ES-I3 (cell line): ENCODE measurements around the gene PARP8.

Experiments used
- H3K36me3 ChIP-seq: 2 replicates; pipeline ENCODE4 v1.6.1; 2013; ENCODE audit warnings: mild to moderate bottlenecking, low read length, control low read depth, moderate library complexity; ENCODE audit not compliant: insufficient read depth
- H3K4me1 ChIP-seq: 2 replicates; pipeline ENCODE4 v1.6.1; 2013; ENCODE audit warnings: mild to moderate bottlenecking, control low read depth, low read length; ENCODE audit not compliant: insufficient read depth
- H3K9ac ChIP-seq: 2 replicates; pipeline ENCODE4 v1.6.1; 2013; ENCODE audit warnings: low read depth, mild to moderate bottlenecking, low read length, moderate library complexity
- H3K9me3 ChIP-seq: 2 replicates; pipeline ENCODE4 v1.6.1; 2013; ENCODE audit warnings: mild to moderate bottlenecking, low read length, moderate library complexity; ENCODE audit not compliant: control insufficient read depth, insufficient read depth

PARP8 gene

GRCh38 chr5:50726475-50727148 lies 60.2 kb downstream of the PARP8 start:
- Histone ChIP-seq H3K4me1 (no peaks in the 10 kb centered on the region), H3K36me3 (no peaks in the 10 kb centered on the region), H3K9ac (no peak overlapping the region), H3K9me3 (no peaks in the 10 kb centered on the region)

DNA sequence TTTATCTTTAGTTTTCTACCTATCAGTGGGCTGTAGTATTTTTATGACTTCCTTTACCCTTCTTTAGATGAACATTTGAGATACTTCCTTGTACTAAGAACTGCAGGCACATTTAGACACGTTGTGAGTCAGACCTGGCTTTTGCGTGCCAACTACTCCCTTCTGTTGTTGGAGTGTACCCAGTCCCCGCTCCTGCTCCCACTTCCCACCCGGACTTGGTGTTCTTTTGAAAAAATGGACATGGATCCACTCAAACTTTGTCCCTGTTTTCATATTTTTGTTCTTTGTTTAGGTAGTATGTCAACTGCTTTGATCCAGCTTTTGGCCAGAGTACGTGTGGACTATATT lies 60.7 kb downstream of the PARP8 start:
- Histone ChIP-seq H3K9me3 (no peaks in the 10 kb centered on the region), H3K4me1 (no peaks in the 10 kb centered on the region), H3K9ac (no peak overlapping the region), H3K36me3 (no peaks in the 10 kb centered on the region)

- no peak overlapping the region for H3K9ac ChIP-seq
- no peaks in the 10 kb centered on the region for H3K9me3 ChIP-seq
- H3K4me1 ChIP-seq, result no peaks in the 10 kb centered on the region
- no peaks in the 10 kb centered on the region for H3K36me3 ChIP-seq
Observed at GRCh38 chr5:50727845-50728244, 61.4 kb downstream of the PARP8 start.

- Histone ChIP-seq H3K9me3 (no peaks in the 10 kb centered on the region), H3K4me1 (no peaks in the 10 kb centered on the region), H3K9ac (no peak overlapping the region), H3K36me3 (no peaks in the 10 kb centered on the region)
Observed at GRCh38 chr5:50730336-50730735, 63.9 kb downstream of the PARP8 start.

GRCh38 chr5:50730841-50731240 lies 64.4 kb downstream of the PARP8 start:
- Histone ChIP-seq H3K9ac (no peak overlapping the region), H3K36me3 (no peaks in the 10 kb centered on the region), H3K9me3 (no peaks in the 10 kb centered on the region), H3K4me1 (no peaks in the 10 kb centered on the region)

GRCh38 chr5:50733741-50734140 lies 67.3 kb downstream of the PARP8 start:
- H3K9ac ChIP-seq, result no peak overlapping the region
- H3K9me3 ChIP-seq, result no peaks in the 10 kb centered on the region
- H3K4me1 ChIP-seq, result no peaks in the 10 kb centered on the region
- H3K36me3 ChIP-seq, result no peaks in the 10 kb centered on the region

DNA sequence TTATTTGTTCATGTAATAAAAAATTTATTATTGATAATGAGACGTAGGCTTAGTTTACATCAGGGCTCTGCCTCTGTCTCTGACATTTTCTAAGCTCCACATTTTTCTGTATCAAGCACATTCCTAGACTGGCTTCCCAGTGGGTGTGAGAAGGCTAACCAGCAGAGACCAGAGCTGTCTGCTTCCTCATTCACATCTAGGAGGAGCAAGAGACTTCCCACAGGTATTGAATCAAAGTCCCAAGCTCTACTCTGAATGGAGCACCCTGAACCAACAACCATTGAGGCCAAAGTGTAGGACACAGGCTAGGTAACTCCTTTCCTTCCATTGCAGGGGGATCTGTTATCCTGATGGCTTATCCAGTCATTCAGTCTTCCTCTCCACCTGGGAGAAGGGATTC lies 72.4 kb downstream of the PARP8 start:
- H3K9me3 ChIP-seq, result no peaks in the 10 kb centered on the region
- no peak overlapping the region for H3K9ac ChIP-seq
- H3K4me1 ChIP-seq, result no peaks in the 10 kb centered on the region
- H3K36me3 ChIP-seq, result no peaks in the 10 kb centered on the region

- Histone ChIP-seq H3K9me3 (no peaks in the 10 kb centered on the region), H3K4me1 (no peaks in the 10 kb centered on the region), H3K9ac (no peak overlapping the region), H3K36me3 (no peaks in the 10 kb centered on the region)
Observed at GRCh38 chr5:50740832-50741231, 74.4 kb downstream of the PARP8 start.

DNA sequence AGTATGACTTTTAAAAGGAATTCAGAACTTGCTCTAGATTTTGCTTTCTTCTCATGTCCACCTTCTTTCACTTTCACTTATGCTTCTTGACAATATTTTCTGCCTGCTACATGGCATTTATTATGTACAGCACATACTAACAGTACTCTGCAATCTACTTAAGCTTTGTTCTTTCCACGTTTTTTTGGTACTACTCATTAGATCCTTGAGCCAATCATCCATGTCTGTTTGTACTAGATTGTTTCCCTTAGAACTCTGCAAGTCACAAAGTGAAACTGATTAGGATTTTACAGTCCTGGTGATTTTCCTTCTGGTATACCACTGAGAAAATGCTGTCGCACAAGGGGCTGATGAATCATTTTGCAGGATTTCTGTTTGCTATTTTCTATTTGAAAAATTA lies 78.3 kb downstream of the PARP8 start:
- no peaks in the 10 kb centered on the region for H3K36me3 ChIP-seq
- H3K4me1 ChIP-seq, result no peaks in the 10 kb centered on the region
- H3K9ac ChIP-seq, result no peak overlapping the region
- H3K9me3 ChIP-seq, result no peaks in the 10 kb centered on the region

- Histone ChIP-seq H3K4me1 (no peaks in the 10 kb centered on the region), H3K9ac (no peak overlapping the region), H3K9me3 (no peaks in the 10 kb centered on the region), H3K36me3 (no peaks in the 10 kb centered on the region)
Observed at GRCh38 chr5:50745221-50745910, 78.9 kb downstream of the PARP8 start.

- Histone ChIP-seq H3K9ac (no peak overlapping the region), H3K36me3 (no peaks in the 10 kb centered on the region), H3K9me3 (no peaks in the 10 kb centered on the region), H3K4me1 (no peaks in the 10 kb centered on the region)
Observed at GRCh38 chr5:50749181-50749580, 82.7 kb downstream of the PARP8 start.

DNA sequence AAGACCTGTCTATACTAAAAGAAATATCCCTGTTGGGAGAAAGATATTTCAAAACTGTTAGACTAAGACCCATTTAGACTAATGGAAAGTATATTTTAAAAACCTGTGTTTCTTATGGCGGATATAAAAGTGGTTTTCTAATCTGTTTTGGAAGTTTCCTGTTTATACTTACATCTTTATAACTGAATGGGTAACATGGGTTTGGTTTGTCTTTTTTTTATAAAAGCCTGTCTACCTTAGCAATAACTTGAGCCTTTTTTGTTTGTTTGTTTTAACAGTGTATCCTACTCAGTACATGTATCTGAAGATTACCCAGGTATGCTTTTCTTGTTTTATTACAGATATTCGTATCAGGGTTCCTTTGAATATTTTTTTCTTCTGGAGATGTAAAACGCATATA lies 83.4 kb downstream of the PARP8 start:
- Histone ChIP-seq H3K4me1 (no peaks in the 10 kb centered on the region), H3K9me3 (no peaks in the 10 kb centered on the region), H3K9ac (no peak overlapping the region), H3K36me3 (no peaks in the 10 kb centered on the region)

GRCh38 chr5:50751064-50751657 lies 84.7 kb downstream of the PARP8 start:
- Histone ChIP-seq H3K9ac (no peak overlapping the region), H3K4me1 (no peaks in the 10 kb centered on the region), H3K36me3 (no peaks in the 10 kb centered on the region), H3K9me3 (no peaks in the 10 kb centered on the region)

- Histone ChIP-seq H3K4me1 (no peaks in the 10 kb centered on the region), H3K9ac (no peak overlapping the region), H3K9me3 (no peaks in the 10 kb centered on the region), H3K36me3 (no peaks in the 10 kb centered on the region)
Observed at GRCh38 chr5:50752800-50753199, 86.4 kb downstream of the PARP8 start.

GRCh38 chr5:50759526-50760270 lies 93.3 kb downstream of the PARP8 start:
- Histone ChIP-seq H3K9me3 (no peaks in the 10 kb centered on the region), H3K4me1 (no peaks in the 10 kb centered on the region), H3K9ac (no peak overlapping the region), H3K36me3 (no peaks in the 10 kb centered on the region)
